ENCODE results near the gene STPG4.

Gene STPG4

DNA sequence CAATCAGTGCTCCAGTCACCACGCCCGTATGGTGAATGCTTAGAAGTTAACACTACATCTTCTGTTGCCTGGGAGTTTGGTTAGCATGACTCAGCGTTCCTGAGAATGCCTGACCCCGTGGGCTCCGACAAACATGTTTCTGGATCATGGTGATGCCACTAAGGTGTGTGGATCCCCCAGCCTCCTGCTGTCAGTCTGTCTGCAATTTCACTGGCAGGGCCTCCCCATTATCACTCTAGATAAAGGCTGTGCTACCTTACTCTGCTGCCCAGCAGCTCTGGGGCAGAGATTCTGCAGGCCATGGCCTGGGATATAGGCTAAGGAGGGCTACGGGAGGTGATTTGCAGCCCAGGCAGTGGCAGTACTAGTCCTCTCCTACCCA is 66.0 kb downstream of the STPG4 start:
- TF ChIP-seq BACH2 (CRISPR knock-in tag; IDR thresholded peaks at IDR 0.05; ENCODE audit: borderline replicate concordance) (peak; percentile 9; the same call in 1 of the 2 replicates), ZNF8 (CRISPR knock-in tag; IDR thresholded peaks at IDR 0.05) (no peak), CSDC2 (CRISPR knock-in tag; IDR thresholded peaks at IDR 0.05) (0 out of 2 replicates have a peak, but pooled peaks have one; percentile 14), ZNF70 (CRISPR knock-in tag; IDR thresholded peaks at IDR 0.05) (peak; percentile 70; the same call in 1 of the 2 replicates)
- ATAC-seq: peak; percentile 56

DNA sequence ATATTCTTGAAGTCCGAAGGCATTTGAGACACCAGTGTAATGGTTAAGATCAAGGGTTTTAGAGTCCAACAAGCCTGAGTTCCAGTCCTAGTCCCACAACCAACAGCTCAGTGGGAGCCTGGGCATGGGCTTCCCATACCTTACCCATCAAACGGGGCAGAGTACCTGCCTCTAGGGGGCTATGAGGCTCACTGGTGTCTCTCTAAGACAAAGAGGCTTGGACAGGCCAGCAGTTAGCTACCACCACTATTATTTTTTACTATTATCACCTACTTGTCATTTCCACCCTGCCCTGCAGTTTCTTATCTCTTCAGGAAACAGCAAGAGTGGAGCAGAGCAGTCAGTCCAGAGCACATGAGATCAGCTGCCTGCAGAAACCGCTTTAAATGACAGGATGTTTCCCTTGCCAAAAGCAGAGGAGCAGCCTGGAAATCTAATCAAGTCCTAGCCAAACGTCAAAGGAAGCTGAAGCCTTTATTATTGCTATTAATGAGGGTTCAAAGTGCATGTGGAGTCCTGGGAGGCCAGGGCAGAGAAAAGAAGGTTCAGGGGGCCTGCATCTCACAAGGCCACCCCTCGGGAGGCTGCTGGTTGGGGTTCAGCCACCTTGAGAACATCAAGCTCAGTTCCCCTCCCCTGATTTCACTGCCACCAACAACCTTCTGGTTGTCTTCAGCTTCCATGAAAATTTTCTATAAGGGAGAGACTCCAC is 66.6 kb downstream of the STPG4 start:
- ATAC-seq: peak; percentile 76
- TF ChIP-seq ZC3H10 (CRISPR knock-in tag; IDR thresholded peaks at IDR 0.05) (no peak), ZFP30 (CRISPR knock-in tag; IDR thresholded peaks at IDR 0.05) (no peak), ZNF565 (CRISPR knock-in tag; conservative IDR thresholded peaks at IDR 0.05; ENCODE audit: low read depth) (peak; percentile 27; the same call in 1 of the 2 replicates), CSDC2 (CRISPR knock-in tag; IDR thresholded peaks at IDR 0.05) (peak; percentile 65), PATZ1 (CRISPR knock-in tag; IDR thresholded peaks at IDR 0.05; ENCODE audit: borderline replicate concordance) (peak; percentile 58; the same call in 1 of the 2 replicates), ESRRG (CRISPR knock-in tag; IDR thresholded peaks at IDR 0.05) (peak; percentile 57; the same call in 1 of the 2 replicates), TCF4 (CRISPR knock-in tag; IDR thresholded peaks at IDR 0.05; ENCODE audit: borderline replicate concordance) (peak; percentile 96), BACH2 (CRISPR knock-in tag; IDR thresholded peaks at IDR 0.05; ENCODE audit: borderline replicate concordance) (0 out of 2 replicates have a peak, but pooled peaks have one; percentile 23), RARB (CRISPR knock-in tag; IDR thresholded peaks at IDR 0.05) (no peak; the same call in 1 of the 2 replicates), ZFP3 (CRISPR knock-in tag; IDR thresholded peaks at IDR 0.05) (peak; percentile 66), ARNTL (CRISPR knock-in tag; IDR thresholded peaks at IDR 0.05; ENCODE audit: borderline replicate concordance, low read depth) (0 out of 2 replicates have a peak, but pooled peaks have one; percentile 50), TOX (CRISPR knock-in tag; IDR thresholded peaks at IDR 0.05; ENCODE audit: borderline replicate concordance) (no peak), GLIS3 (CRISPR knock-in tag; IDR thresholded peaks at IDR 0.05) (peak; percentile 27; the same call in 1 of the 2 replicates), CREB5 (CRISPR knock-in tag; IDR thresholded peaks at IDR 0.05; ENCODE audit: low read depth) (peak; percentile 11), ISL1 (CRISPR knock-in tag; IDR thresholded peaks at IDR 0.05) (peak; percentile 65), SNAI2 (CRISPR knock-in tag; IDR thresholded peaks at IDR 0.05) (peak; percentile 95), PPARA (CRISPR knock-in tag; IDR thresholded peaks at IDR 0.05; ENCODE audit: borderline replicate concordance) (peak; percentile 87), ZNF70 (CRISPR knock-in tag; IDR thresholded peaks at IDR 0.05) (peak; percentile 18; the same call in 1 of the 2 replicates), OSR1 (CRISPR knock-in tag; IDR thresholded peaks at IDR 0.05) (no peak), CSRNP3 (CRISPR knock-in tag; IDR thresholded peaks at IDR 0.05) (peak; percentile 76; the same call in 1 of the 2 replicates), ZNF8 (CRISPR knock-in tag; IDR thresholded peaks at IDR 0.05) (peak; percentile 57), POU6F1 (CRISPR knock-in tag; IDR thresholded peaks at IDR 0.05; ENCODE audit: borderline replicate concordance, low read depth) (no peak; the same call in 1 of the 2 replicates)
- TF ChIP-seq, protein P1, sequence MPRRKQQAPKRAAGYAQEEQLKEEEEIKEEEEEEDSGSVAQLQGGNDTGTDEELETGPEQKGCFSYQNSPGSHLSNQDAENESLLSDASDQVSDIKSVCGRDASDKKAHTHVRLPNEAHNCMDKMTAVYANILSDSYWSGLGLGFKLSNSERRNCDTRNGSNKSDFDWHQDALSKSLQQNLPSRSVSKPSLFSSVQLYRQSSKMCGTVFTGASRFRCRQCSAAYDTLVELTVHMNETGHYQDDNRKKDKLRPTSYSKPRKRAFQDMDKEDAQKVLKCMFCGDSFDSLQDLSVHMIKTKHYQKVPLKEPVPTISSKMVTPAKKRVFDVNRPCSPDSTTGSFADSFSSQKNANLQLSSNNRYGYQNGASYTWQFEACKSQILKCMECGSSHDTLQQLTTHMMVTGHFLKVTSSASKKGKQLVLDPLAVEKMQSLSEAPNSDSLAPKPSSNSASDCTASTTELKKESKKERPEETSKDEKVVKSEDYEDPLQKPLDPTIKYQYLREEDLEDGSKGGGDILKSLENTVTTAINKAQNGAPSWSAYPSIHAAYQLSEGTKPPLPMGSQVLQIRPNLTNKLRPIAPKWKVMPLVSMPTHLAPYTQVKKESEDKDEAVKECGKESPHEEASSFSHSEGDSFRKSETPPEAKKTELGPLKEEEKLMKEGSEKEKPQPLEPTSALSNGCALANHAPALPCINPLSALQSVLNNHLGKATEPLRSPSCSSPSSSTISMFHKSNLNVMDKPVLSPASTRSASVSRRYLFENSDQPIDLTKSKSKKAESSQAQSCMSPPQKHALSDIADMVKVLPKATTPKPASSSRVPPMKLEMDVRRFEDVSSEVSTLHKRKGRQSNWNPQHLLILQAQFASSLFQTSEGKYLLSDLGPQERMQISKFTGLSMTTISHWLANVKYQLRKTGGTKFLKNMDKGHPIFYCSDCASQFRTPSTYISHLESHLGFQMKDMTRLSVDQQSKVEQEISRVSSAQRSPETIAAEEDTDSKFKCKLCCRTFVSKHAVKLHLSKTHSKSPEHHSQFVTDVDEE (CRISPR knock-in tag; IDR thresholded peaks at IDR 0.05): peak; percentile 99
